Keratinocyte (primary cell): ENCODE data around the gene TTBK1. TPM values are rescaled to one million over a fixed set of nuclear protein-coding genes. Genes with fewer than 3 reads are reported as not detected.

Experiments used
- DNase-seq: peaks from one replicate; pipeline ENCODE4 v3.0.0-alpha.2; 2011; ENCODE audit warnings: low read depth, missing footprints, low spot score
- FAIRE-seq: peaks from 2 replicates; lab custom pipeline; 2011; peaks lifted over from hg19 to GRCh38; lab: Jason Lieb, UNC
- H2AFZ ChIP-seq: 2 replicates; pipeline ENCODE4 v1.6.0; 2012; ENCODE audit warnings: low read length, control low read depth, inconsistent platforms; ENCODE audit not compliant: control insufficient read depth
- H3K27ac ChIP-seq: 2 replicates; pipeline ENCODE4 v1.5.1; 2011; ENCODE audit warnings: low read length; ENCODE audit not compliant: control insufficient read depth, insufficient read depth
- H3K27me3 ChIP-seq: 3 replicates; pipeline ENCODE4 v1.6.0; 2011; ENCODE audit warnings: low read length; ENCODE audit not compliant: control insufficient read depth, insufficient read depth; ENCODE audit errors: extremely low read depth
- H3K36me3 ChIP-seq, 2 experiments: 2 replicates in 1 of 2; 3 replicates in 1 of 2; pipeline ENCODE4 v1.5.1; 2011; ENCODE audit warnings: low read length in 2 of 2, mild to moderate bottlenecking in 1 of 2; ENCODE audit not compliant: control insufficient read depth in 2 of 2, insufficient read depth in 2 of 2; ENCODE audit errors: extremely low read depth in 1 of 2
- H3K4me1 ChIP-seq: 3 replicates; pipeline ENCODE4 v1.5.1; 2011; ENCODE audit warnings: low read length; ENCODE audit not compliant: control insufficient read depth, insufficient read depth; ENCODE audit errors: extremely low read depth
- H3K4me2 ChIP-seq: 3 replicates; pipeline ENCODE4 v1.6.0; 2011; ENCODE audit warnings: low read depth, low read length; ENCODE audit not compliant: control insufficient read depth, insufficient read depth; ENCODE audit errors: extremely low read depth
- H3K4me3 ChIP-seq, 3 experiments: fragments of 200-600 bp in 1 of 3; sonication (generic) in 1 of 3; 2 replicates in 2 of 3; 3 replicates in 1 of 3; pipeline ENCODE4 v1.5.1; 2011 to 2016; ENCODE audit warnings: low read length in 3 of 3, mild to moderate bottlenecking in 3 of 3, control low read depth in 2 of 3, inconsistent platforms in 1 of 3, low read depth in 1 of 3, mixed read lengths in 1 of 3, mixed run types in 1 of 3, moderate library complexity in 1 of 3; ENCODE audit not compliant: control insufficient read depth in 2 of 3, insufficient read depth in 2 of 3; ENCODE audit errors: extremely low read depth in 1 of 3
- H3K79me2 ChIP-seq: 2 replicates; pipeline ENCODE4 v1.6.0; 2012; ENCODE audit warnings: low read length; ENCODE audit not compliant: control insufficient read depth, insufficient read depth
- H3K9ac ChIP-seq: 3 replicates; pipeline ENCODE4 v1.6.0; 2011; ENCODE audit warnings: low read length; ENCODE audit not compliant: control insufficient read depth, insufficient read depth; ENCODE audit errors: extremely low read depth
- H3K9me1 ChIP-seq: 3 replicates; pipeline ENCODE4 v1.6.0; 2011; ENCODE audit warnings: low read length; ENCODE audit not compliant: control insufficient read depth, insufficient read depth; ENCODE audit errors: extremely low read depth
- H3K9me3 ChIP-seq: 2 replicates; pipeline ENCODE4 v1.5.1; 2012; ENCODE audit warnings: low read depth, low read length; ENCODE audit not compliant: control insufficient read depth
- H4K20me1 ChIP-seq: 3 replicates; pipeline ENCODE4 v1.6.0; 2011; ENCODE audit warnings: low read length; ENCODE audit not compliant: control insufficient read depth, insufficient read depth; ENCODE audit errors: extremely low read depth
- EZH2 ChIP-seq: IDR thresholded peaks from one replicate; pipeline ENCODE4 v1.6.1; 2012; ENCODE audit warnings: inconsistent platforms, mild to moderate bottlenecking, low read length, moderate library complexity
- dilution Hi-C: fragments of 300-500 bp; cut with MboI; formaldehyde crosslinking; loops from one replicate; pipeline ENCODE4 v1.7.0; 2020; ENCODE audit warnings: low sequenced_read_pairs; ENCODE audit not compliant: extremely low pct_ligation_motif_present
- polyA plus RNA-seq, 5 experiments: library from polyadenylated mRNA; depleted of rRNA in 3 of 5; stranded (reverse) in 3 of 5; stranded (forward) in 1 of 5; unstranded in 1 of 5; fragments of >200 nt; gene quantifications; 1 replicate in 1 of 5; 2 replicates in 3 of 5; 3 replicates in 1 of 5; pipeline versions ENCODE4 v1.2.1 to v1.2.3, GENCODE V29; 2011 to 2012; ENCODE audit warnings: missing spikeins in 2 of 5, low read depth in 1 of 5, low replicate concordance in 1 of 5
- TF ChIP-seq, protein P1 (sequence below), 3 experiments: IDR thresholded peaks in 1 of 3; conservative IDR thresholded peaks in 1 of 3; optimal IDR thresholded peaks in 1 of 3; 2 replicates in 2 of 3; 3 replicates in 1 of 3; pipeline versions ENCODE3 to v1.5.1; 2011; ENCODE audit warnings: low read length in 3 of 3, mild to moderate bottlenecking in 3 of 3, moderate library complexity in 2 of 3, control low read depth in 1 of 3, inconsistent platforms in 1 of 3; ENCODE audit not compliant: insufficient read depth in 2 of 3; ENCODE audit errors: extremely low read depth in 1 of 3

The TTBK1 gene
- polyA plus RNA-seq, 1 donor (not counting 4 experiments of a cell fraction or from before 2014, with no cell fraction given), result not detected

DNA sequence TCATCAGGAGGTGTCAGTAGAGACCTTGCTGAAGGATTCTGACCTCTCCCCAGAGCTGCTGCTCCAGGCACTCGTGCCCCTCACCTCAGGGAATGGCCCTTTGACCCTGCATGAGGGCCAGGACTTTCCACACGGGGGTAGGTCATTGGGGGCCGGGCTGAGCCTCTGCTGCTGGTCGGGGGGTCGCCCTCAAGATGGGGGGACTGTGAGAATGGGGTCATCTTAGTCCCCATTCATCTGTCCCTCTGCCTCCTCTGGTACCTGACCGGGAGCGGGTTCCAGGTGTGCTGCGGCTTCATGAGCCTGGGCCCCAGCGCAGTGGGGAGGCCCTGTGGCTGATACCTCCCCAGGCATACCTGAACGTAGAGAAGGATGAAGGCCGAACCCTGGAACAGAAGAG lies 29.9 kb upstream of the TTBK1 start:
- H4K20me1 ChIP-seq, result no peaks in the 10 kb centered on the region
- H3K9me1 ChIP-seq, result no peaks in the 10 kb centered on the region
- FAIRE-seq (no peak), DNase-seq (no peak)
- dilution Hi-C loops, result no loop called here
- TF ChIP-seq, protein P1, sequence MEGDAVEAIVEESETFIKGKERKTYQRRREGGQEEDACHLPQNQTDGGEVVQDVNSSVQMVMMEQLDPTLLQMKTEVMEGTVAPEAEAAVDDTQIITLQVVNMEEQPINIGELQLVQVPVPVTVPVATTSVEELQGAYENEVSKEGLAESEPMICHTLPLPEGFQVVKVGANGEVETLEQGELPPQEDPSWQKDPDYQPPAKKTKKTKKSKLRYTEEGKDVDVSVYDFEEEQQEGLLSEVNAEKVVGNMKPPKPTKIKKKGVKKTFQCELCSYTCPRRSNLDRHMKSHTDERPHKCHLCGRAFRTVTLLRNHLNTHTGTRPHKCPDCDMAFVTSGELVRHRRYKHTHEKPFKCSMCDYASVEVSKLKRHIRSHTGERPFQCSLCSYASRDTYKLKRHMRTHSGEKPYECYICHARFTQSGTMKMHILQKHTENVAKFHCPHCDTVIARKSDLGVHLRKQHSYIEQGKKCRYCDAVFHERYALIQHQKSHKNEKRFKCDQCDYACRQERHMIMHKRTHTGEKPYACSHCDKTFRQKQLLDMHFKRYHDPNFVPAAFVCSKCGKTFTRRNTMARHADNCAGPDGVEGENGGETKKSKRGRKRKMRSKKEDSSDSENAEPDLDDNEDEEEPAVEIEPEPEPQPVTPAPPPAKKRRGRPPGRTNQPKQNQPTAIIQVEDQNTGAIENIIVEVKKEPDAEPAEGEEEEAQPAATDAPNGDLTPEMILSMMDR (optimal IDR thresholded peaks at IDR 0.05 in 1 of 3, IDR thresholded peaks at IDR 0.05 in 1 of 3, conservative IDR thresholded peaks at IDR 0.05 in 1 of 3; ENCODE audit: extremely low read depth in 1 of 3, insufficient read depth in 2 of 3, low read length in 3 of 3), result no peak
- no peak for TF ChIP-seq EZH2
- H2AFZ ChIP-seq, result no peak overlapping the region
- no peak overlapping the region for H3K4me2 ChIP-seq
- no peak overlapping the region for H3K27ac ChIP-seq
- no peak overlapping the region for H3K4me3 ChIP-seq
- no peaks in the 10 kb centered on the region for H3K9me3 ChIP-seq
- H3K4me1 ChIP-seq, result no peaks in the 10 kb centered on the region
- H3K79me2 ChIP-seq, result no peaks in the 10 kb centered on the region
- no peak overlapping the region for H3K9ac ChIP-seq
- no peaks in the 10 kb centered on the region for H3K27me3 ChIP-seq
- H3K36me3 ChIP-seq, result peaks cover 9 to 15% of the 10 kb centered on the region in 2 experiments

DNA sequence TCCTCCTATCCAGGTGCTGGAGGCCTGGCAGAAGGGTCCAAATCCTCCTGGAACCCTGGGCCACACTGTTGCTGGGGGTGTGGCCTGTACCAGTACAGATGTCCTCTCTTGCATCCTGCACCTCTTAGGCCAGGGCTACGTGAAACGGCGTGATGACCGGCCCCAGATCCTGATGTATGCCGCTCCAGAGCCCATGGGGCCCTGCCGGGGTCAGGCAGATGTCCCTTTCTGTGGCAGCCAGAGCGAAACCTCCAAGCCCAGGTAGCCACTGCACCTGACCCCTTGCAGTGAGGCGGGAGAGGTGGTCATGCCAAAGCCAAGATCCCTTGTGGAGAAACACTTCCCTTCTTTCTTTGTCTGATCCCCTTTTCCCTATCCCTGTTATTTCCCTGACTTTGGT lies 28.2 kb upstream of the TTBK1 start:
- no peaks in the 10 kb centered on the region for H3K27me3 ChIP-seq
- peaks cover 17 to 19% of the 10 kb centered on the region in 2 experiments for H3K36me3 ChIP-seq
- no peaks in the 10 kb centered on the region for H4K20me1 ChIP-seq
- H3K9ac ChIP-seq, result no peak overlapping the region
- H3K9me1 ChIP-seq, result no peaks in the 10 kb centered on the region
- H3K4me2 ChIP-seq, result no peak overlapping the region
- TF ChIP-seq EZH2, result no peak
- TF ChIP-seq, protein P1 (optimal IDR thresholded peaks at IDR 0.05 in 1 of 3, IDR thresholded peaks at IDR 0.05 in 1 of 3, conservative IDR thresholded peaks at IDR 0.05 in 1 of 3; ENCODE audit: extremely low read depth in 1 of 3, insufficient read depth in 2 of 3, low read length in 3 of 3), result no peak
- no peak overlapping the region for H2AFZ ChIP-seq
- H3K27ac ChIP-seq, result no peak overlapping the region
- no peaks in the 10 kb centered on the region for H3K79me2 ChIP-seq
- no peaks in the 10 kb centered on the region for H3K4me1 ChIP-seq
- H3K4me3 ChIP-seq, result no peak overlapping the region
- dilution Hi-C loops, result no loop called here
- FAIRE-seq (no peak), DNase-seq (no peak)
- no peaks in the 10 kb centered on the region for H3K9me3 ChIP-seq
